Esophagus muscularis mucosa (tissue), 3 donors: Measurements from ENCODE around the gene IDE.

Experiments used
- CTCF ChIP-seq, 3 experiments: fragments of 200-600 bp in 2 of 3; fragments of 450-650 bp in 1 of 3; sonication (generic) in 2 of 3; IDR thresholded peaks; one replicate each; pipeline ENCODE4 v1.5.1; 2017 to 2019; ENCODE audit warnings: antibody characterized with exemption in 3 of 3, mild to moderate bottlenecking in 2 of 3, moderate library complexity in 1 of 3
- EP300 ChIP-seq: sonication (generic); formaldehyde crosslinking; IDR thresholded peaks from one replicate; pipeline ENCODE4 v1.6.1; 2017; ENCODE audit warnings: antibody characterized with exemption

- TF ChIP-seq CTCF (IDR thresholded peaks at IDR 0.05) = no peak
- no peak for TF ChIP-seq EP300
Measured at GRCh38 chr10:92574548-92575261, 812 bp upstream of the IDE start.
